ENCODE data around the gene CD96.

The CD96 gene

DNA sequence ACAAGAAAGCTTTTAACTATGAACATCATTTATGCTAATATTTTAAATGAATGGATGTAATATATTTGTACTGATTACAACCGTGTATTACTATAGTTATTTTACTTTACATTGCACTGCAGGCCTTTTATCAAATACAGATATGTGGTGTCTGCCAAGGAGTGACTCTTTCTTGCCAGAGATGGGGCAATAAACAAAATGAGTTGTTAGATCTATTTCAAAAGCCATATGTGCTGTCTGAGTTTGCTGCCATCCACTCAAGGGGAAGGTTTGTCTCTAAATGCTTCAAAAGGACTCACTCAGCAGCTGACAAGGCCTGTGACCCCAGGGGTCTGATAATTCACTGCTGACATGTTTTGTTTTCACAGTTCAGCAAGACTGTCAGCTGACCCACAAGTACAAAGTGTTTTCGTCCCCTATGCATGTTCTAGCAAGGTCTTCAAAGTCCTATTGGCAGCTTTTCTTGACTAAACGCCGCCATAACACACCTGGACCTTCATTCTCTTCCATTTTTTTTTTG is 94.4 kb downstream of the CD96 start:
- Histone ChIP-seq H3K4me3 (replicated peaks; ENCODE audit: insufficient read depth, low read length) (no peak overlapping the region), H3K27ac (replicated peaks) (no peak overlapping the region), H3K27me3 (ENCODE audit: insufficient read depth, poor library complexity, severe bottlenecking) (no peaks in the 10 kb centered on the region)
- no peak for TF ChIP-seq SPI1 (IDR thresholded peaks at IDR 0.05; ENCODE audit: borderline replicate concordance, low read depth)
- TF ChIP-seq POLR2AphosphoS5 (IDR thresholded peaks at IDR 0.05; ENCODE audit: low read depth) = no peak
- TF ChIP-seq, protein P1, sequence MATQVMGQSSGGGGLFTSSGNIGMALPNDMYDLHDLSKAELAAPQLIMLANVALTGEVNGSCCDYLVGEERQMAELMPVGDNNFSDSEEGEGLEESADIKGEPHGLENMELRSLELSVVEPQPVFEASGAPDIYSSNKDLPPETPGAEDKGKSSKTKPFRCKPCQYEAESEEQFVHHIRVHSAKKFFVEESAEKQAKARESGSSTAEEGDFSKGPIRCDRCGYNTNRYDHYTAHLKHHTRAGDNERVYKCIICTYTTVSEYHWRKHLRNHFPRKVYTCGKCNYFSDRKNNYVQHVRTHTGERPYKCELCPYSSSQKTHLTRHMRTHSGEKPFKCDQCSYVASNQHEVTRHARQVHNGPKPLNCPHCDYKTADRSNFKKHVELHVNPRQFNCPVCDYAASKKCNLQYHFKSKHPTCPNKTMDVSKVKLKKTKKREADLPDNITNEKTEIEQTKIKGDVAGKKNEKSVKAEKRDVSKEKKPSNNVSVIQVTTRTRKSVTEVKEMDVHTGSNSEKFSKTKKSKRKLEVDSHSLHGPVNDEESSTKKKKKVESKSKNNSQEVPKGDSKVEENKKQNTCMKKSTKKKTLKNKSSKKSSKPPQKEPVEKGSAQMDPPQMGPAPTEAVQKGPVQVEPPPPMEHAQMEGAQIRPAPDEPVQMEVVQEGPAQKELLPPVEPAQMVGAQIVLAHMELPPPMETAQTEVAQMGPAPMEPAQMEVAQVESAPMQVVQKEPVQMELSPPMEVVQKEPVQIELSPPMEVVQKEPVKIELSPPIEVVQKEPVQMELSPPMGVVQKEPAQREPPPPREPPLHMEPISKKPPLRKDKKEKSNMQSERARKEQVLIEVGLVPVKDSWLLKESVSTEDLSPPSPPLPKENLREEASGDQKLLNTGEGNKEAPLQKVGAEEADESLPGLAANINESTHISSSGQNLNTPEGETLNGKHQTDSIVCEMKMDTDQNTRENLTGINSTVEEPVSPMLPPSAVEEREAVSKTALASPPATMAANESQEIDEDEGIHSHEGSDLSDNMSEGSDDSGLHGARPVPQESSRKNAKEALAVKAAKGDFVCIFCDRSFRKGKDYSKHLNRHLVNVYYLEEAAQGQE (IDR thresholded peaks at IDR 0.05; ENCODE audit: insufficient replicate concordance, low read depth) = no peak
- TF ChIP-seq, protein P2, sequence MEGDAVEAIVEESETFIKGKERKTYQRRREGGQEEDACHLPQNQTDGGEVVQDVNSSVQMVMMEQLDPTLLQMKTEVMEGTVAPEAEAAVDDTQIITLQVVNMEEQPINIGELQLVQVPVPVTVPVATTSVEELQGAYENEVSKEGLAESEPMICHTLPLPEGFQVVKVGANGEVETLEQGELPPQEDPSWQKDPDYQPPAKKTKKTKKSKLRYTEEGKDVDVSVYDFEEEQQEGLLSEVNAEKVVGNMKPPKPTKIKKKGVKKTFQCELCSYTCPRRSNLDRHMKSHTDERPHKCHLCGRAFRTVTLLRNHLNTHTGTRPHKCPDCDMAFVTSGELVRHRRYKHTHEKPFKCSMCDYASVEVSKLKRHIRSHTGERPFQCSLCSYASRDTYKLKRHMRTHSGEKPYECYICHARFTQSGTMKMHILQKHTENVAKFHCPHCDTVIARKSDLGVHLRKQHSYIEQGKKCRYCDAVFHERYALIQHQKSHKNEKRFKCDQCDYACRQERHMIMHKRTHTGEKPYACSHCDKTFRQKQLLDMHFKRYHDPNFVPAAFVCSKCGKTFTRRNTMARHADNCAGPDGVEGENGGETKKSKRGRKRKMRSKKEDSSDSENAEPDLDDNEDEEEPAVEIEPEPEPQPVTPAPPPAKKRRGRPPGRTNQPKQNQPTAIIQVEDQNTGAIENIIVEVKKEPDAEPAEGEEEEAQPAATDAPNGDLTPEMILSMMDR (IDR thresholded peaks at IDR 0.05; ENCODE audit: insufficient read depth, low read length) = no peak
- no peak for TF ChIP-seq GABPA (IDR thresholded peaks at IDR 0.05; ENCODE audit: low read depth)
- no peak for DNase-seq (ENCODE audit: low read depth in 1 of 2, low spot score in 1 of 2)

DNA sequence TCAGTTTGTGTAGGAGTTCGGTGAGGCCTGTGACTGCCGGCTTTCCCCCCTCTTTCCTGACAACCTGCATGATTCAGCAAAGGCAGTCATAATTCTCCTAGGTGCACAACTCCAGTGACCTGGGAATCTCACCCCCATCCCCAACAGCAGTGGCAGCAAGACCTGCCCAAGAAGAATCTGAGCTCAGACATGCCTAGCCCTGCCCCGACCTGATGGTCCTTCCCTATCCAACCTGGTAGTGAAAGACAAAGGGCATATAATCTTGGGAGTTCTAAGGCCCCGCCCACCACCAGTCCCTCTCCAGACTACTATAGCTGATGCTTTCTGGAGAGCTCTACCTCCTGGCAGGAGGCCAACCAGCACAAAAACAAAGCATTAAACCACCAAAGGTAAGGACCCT is 97.3 kb downstream of the CD96 start:
- TF ChIP-seq, protein P1 (IDR thresholded peaks at IDR 0.05; ENCODE audit: insufficient replicate concordance, low read depth) = no peak
- TF ChIP-seq POLR2AphosphoS5 (IDR thresholded peaks at IDR 0.05; ENCODE audit: low read depth) (no peak), SPI1 (IDR thresholded peaks at IDR 0.05; ENCODE audit: borderline replicate concordance, low read depth) (no peak), GABPA (IDR thresholded peaks at IDR 0.05; ENCODE audit: low read depth) (no peak)
- TF ChIP-seq, protein P2 (IDR thresholded peaks at IDR 0.05; ENCODE audit: insufficient read depth, low read length) = no peak
- Histone ChIP-seq H3K4me3 (replicated peaks; ENCODE audit: insufficient read depth, low read length) (no peak overlapping the region), H3K27ac (replicated peaks) (no peak overlapping the region), H3K27me3 (ENCODE audit: insufficient read depth, poor library complexity, severe bottlenecking) (no peaks in the 10 kb centered on the region)
- DNase-seq (ENCODE audit: low read depth in 1 of 2, low spot score in 1 of 2) = no peak

DNA sequence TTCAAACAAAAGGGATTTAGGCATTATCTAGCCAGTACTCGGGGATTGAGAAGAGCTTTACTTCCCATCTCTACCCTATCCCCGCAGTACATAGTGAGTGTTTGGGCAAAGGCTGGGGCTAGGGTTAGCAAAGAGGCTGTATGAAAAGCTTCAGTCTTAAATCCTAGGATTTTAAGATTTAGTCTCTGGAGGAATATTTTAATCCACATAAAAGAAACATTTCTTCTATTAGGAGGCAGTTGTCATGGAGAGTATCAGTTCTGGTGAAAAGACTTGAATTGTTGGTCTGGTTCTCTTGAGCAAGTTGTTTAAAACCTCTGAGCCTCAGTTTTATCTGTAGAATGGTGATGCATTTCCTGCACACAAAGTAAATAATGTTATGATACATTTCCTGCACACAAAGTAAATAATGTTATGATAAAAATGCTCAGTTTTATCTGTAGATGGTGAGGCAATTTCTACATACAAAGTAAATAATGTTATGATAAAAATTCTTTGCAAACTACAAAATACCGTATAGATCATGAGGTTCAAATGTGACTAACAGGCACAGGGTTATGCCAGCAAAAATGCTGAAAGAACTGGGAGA is 107.1 kb downstream of the CD96 start:
- no peak overlapping the region for H3K27ac ChIP-seq (replicated peaks)
- no peak for TF ChIP-seq GABPA (IDR thresholded peaks at IDR 0.05; ENCODE audit: low read depth)
- no peak for TF ChIP-seq SPI1 (IDR thresholded peaks at IDR 0.05; ENCODE audit: borderline replicate concordance, low read depth)
- TF ChIP-seq POLR2AphosphoS5 (IDR thresholded peaks at IDR 0.05; ENCODE audit: low read depth) = no peak
- TF ChIP-seq, protein P1 (IDR thresholded peaks at IDR 0.05; ENCODE audit: insufficient replicate concordance, low read depth) = no peak
- TF ChIP-seq, protein P2 (IDR thresholded peaks at IDR 0.05; ENCODE audit: insufficient read depth, low read length) = no peak
- no peak overlapping the region for H3K4me3 ChIP-seq (replicated peaks; ENCODE audit: insufficient read depth, low read length)
- DNase-seq (ENCODE audit: low read depth in 1 of 2, low spot score in 1 of 2) = no peak
- no peaks in the 10 kb centered on the region for H3K27me3 ChIP-seq (ENCODE audit: insufficient read depth, poor library complexity, severe bottlenecking)

All from HL-60 (cell line).